ENCODE results near the gene MMP14.

The MMP14 gene

GRCh38 chr14:22837750-22838538 lies 1.6 kb downstream of the MMP14 start:
- no peak for DNase-seq
- no peaks in the 10 kb centered on the region for H3F3A ChIP-seq (ENCODE audit: insufficient read depth, low read length)

GRCh38 chr14:22838631-22839041 lies 2.3 kb downstream of the MMP14 start:
- no peaks in the 10 kb centered on the region for H4K20me1 ChIP-seq (ENCODE audit: insufficient read depth, low read length)
- H3K79me2 ChIP-seq (ENCODE audit: low read length), result no peaks in the 10 kb centered on the region
- DNase-seq, result no peak
- TF ChIP-seq EZH2phosphoT487 (IDR thresholded peaks at IDR 0.05; ENCODE audit: low read length) (no peak), EZH2 (optimal IDR thresholded peaks at IDR 0.05; ENCODE audit: low read depth, low read length) (no peak), CTCF (IDR thresholded peaks at IDR 0.05; ENCODE audit: low read length) (no peak)
- no peak overlapping the region for H2AFZ ChIP-seq (ENCODE audit: low read length)
- H3F3A ChIP-seq (ENCODE audit: insufficient read depth, low read length), result no peaks in the 10 kb centered on the region
- no peak overlapping the region for H3K27ac ChIP-seq (ENCODE audit: low read length)
- peaks cover 6% of the 10 kb centered on the region; the same call in 1 of the 2 replicates for H3K27me3 ChIP-seq (replicated peaks; ENCODE audit: insufficient read depth, low read length)
- no peak overlapping the region for H3K4me2 ChIP-seq (ENCODE audit: low read depth, low read length)
- H3K9ac ChIP-seq (ENCODE audit: low read length), result no peak overlapping the region
- no peak overlapping the region for H3K4me3 ChIP-seq (ENCODE audit: low read length)
- no peaks in the 10 kb centered on the region for H3K9me2 ChIP-seq (replicated peaks; ENCODE audit: insufficient read depth, low read length)
- H3K4me1 ChIP-seq (ENCODE audit: low read length), result no peaks in the 10 kb centered on the region
- no peaks in the 10 kb centered on the region for H3K36me3 ChIP-seq (replicated peaks; ENCODE audit: insufficient read depth, low read length)
- H3K9me3 ChIP-seq (replicated peaks; ENCODE audit: insufficient read depth, low read length), result no peaks in the 10 kb centered on the region

More at GRCh38 chr14:22837750-22838538, 1.6 kb downstream of the MMP14 start:
- TF ChIP-seq EZH2 (optimal IDR thresholded peaks at IDR 0.05; ENCODE audit: low read depth, low read length) (no peak), EZH2phosphoT487 (IDR thresholded peaks at IDR 0.05; ENCODE audit: low read length) (no peak), CTCF (IDR thresholded peaks at IDR 0.05; ENCODE audit: low read length) (no peak)
- H2AFZ ChIP-seq (ENCODE audit: low read length), result no peak overlapping the region
- no peak overlapping the region for H3K27ac ChIP-seq (ENCODE audit: low read length)
- no peaks in the 10 kb centered on the region for H4K20me1 ChIP-seq (ENCODE audit: insufficient read depth, low read length)
- no peaks in the 10 kb centered on the region for H3K4me1 ChIP-seq (ENCODE audit: low read length)
- no peak overlapping the region for H3K9ac ChIP-seq (ENCODE audit: low read length)
- H3K9me3 ChIP-seq (replicated peaks; ENCODE audit: insufficient read depth, low read length), result no peaks in the 10 kb centered on the region
- H3K79me2 ChIP-seq (ENCODE audit: low read length), result no peaks in the 10 kb centered on the region
- no peak overlapping the region for H3K4me3 ChIP-seq (ENCODE audit: low read length)
- no peaks in the 10 kb centered on the region for H3K36me3 ChIP-seq (replicated peaks; ENCODE audit: insufficient read depth, low read length)
- 0 out of 2 replicates have a peak overlapping the region, but pooled peaks have one; percentile 55 for H3K4me2 ChIP-seq (ENCODE audit: low read depth, low read length)
- H3K9me2 ChIP-seq (replicated peaks; ENCODE audit: insufficient read depth, low read length), result no peaks in the 10 kb centered on the region
- peaks cover 6% of the 10 kb centered on the region; the same call in 1 of the 2 replicates for H3K27me3 ChIP-seq (replicated peaks; ENCODE audit: insufficient read depth, low read length)

- H3K27ac ChIP-seq (ENCODE audit: low read length), result no peak overlapping the region
- no peak for TF ChIP-seq CTCF (IDR thresholded peaks at IDR 0.05; ENCODE audit: low read length)
- no peak for TF ChIP-seq EZH2 (optimal IDR thresholded peaks at IDR 0.05; ENCODE audit: low read depth, low read length)
- TF ChIP-seq EZH2phosphoT487 (IDR thresholded peaks at IDR 0.05; ENCODE audit: low read length), result no peak
- H3K4me3 ChIP-seq (ENCODE audit: low read length), result no peak overlapping the region
- no peak for DNase-seq
- no peaks in the 10 kb centered on the region for H3K9me3 ChIP-seq (replicated peaks; ENCODE audit: insufficient read depth, low read length)
- no peaks in the 10 kb centered on the region for H3K9me2 ChIP-seq (replicated peaks; ENCODE audit: insufficient read depth, low read length)
- H3K27me3 ChIP-seq (replicated peaks; ENCODE audit: insufficient read depth, low read length), result peaks cover 6% of the 10 kb centered on the region; the same call in 1 of the 2 replicates
- no peaks in the 10 kb centered on the region for H4K20me1 ChIP-seq (ENCODE audit: insufficient read depth, low read length)
- no peak overlapping the region for H2AFZ ChIP-seq (ENCODE audit: low read length)
- no peaks in the 10 kb centered on the region for H3F3A ChIP-seq (ENCODE audit: insufficient read depth, low read length)
- no peak overlapping the region for H3K4me2 ChIP-seq (ENCODE audit: low read depth, low read length)
- H3K9ac ChIP-seq (ENCODE audit: low read length), result no peak overlapping the region
- H3K4me1 ChIP-seq (ENCODE audit: low read length), result no peaks in the 10 kb centered on the region
- no peaks in the 10 kb centered on the region for H3K79me2 ChIP-seq (ENCODE audit: low read length)
- H3K36me3 ChIP-seq (replicated peaks; ENCODE audit: insufficient read depth, low read length), result no peaks in the 10 kb centered on the region
Measured at GRCh38 chr14:22839159-22839779, 2.9 kb downstream of the MMP14 start.

Data from MM.1S (cell line).